Middle frontal gyrus (tissue), 1 donor: ENCODE measurements around the gene TRMT2A.
"Not testable (repeated sequence)": the region's sequence is repeated elsewhere in the genome, so short reads cannot be mapped to it uniquely, and the experiment has no call there.

Experiments
- DNase-seq: peaks from one replicate; pipeline ENCODE4 v3.0.0-alpha.2; 2015; ENCODE audit warnings: low spot score; ENCODE audit errors: extremely low spot score

Gene TRMT2A

GRCh38 chr22:20116951-20117632, at the start of gene TRMT2A:
TRMT2A (minus strand) TSS chr22:20117226; CDS start chr22:20116906, 320 bp downstream.
- DNase-seq: peak; percentile 95

DNA sequence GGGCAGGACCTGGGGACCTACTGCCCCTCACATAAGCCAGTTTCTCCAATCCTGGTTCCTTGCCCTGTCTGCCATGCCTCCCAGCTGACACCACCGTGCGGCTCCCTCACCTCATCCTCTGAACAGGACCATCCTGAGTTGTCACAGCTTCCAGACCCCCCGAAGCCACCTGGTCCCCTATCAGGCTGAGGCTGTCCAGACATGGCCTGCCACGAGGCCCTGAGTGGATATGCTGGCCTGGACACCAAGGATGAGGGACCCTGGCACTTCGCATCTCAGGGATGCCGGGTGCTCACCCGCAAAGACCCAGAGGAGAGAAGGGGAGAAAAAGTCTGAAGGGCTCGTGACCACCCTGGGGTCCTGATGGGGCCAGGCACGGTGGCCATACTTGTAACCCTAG, 49.7 kb upstream of the TRMT2A start:
- no peak for DNase-seq

GRCh38 chr22:20165913-20166312, 48.9 kb upstream of the TRMT2A start:
- no peak for DNase-seq

DNA sequence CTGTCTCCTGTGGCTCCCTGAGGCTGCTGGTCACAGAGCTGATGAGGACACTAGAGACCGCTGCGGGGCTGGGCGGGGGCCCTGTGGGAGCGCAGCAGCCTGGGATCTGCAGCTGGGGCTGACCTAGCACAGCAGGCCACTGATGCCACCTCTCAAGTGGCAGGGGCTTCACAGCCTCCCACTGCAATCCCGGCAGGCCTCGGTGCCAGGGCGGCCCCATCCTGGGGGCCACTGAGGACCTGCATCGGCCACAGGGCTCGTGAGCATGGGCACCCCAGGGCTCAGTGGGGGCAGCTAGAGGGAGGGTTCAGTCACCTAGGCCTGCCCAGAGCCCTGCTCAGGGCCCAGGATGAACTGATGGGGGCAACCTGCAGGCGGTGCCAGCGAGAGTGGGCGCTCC, 48.4 kb upstream of the TRMT2A start:
- no peak for DNase-seq

GRCh38 chr22:20164863-20165262, 47.8 kb upstream of the TRMT2A start:
- DNase-seq: no peak

GRCh38 chr22:20160041-20160440, 43.0 kb upstream of the TRMT2A start:
- no peak for DNase-seq

- not testable (repeated sequence) for DNase-seq
Measured at GRCh38 chr22:20159531-20159930, 42.5 kb upstream of the TRMT2A start.

DNA sequence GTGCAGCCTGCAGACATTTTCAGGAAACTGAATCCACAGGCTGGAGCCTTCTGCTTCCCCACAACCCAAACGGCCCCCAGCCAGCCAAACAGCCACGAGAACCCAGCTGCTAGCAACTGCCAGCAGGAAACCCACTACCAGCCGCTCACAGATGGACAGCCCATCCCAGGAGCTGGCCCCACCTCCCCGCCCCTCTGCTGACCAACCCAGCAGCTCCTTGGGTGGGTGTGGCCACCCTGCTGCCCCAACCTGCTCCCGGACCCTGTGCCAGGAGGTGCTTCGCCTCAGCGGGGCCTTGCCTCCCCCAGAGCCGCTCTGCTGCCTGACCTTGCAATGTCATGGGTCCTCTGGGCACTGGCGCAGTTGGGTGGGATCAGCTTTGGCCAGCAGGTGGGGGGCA, 42.0 kb upstream of the TRMT2A start:
- no peak for DNase-seq

DNA sequence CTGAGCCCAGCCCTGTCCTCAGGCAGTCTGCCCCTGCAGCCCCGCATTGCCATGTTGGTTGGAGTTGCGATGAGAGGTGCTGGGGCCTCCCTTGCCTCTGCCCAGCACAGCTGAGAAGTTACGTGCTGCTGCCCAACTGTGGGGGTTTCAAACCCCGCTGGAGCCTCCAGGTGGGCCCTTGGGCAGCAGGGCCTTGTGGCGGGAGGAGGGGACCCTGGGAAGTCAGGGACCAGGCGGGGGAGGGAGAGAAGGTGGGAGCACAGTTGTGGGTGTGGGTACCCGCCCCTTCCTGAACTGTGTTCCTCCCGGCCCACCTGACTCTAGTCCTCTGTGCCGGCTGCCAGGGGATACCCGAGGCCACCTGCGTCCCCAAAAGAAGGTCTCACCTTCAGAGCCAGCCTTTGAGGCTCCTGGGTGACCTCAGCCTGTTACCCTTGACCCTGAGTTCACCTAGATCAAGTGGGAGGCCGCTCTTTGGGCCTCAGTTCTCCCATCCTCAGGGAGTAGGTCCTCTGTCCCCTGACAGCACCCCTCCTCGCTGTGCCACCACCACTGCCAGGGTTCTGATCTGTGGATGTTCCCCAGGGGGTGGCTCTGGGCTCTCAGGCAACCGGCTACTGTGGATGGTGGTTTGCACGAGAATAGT, 41.5 kb upstream of the TRMT2A start:
- DNase-seq: no peak

DNA sequence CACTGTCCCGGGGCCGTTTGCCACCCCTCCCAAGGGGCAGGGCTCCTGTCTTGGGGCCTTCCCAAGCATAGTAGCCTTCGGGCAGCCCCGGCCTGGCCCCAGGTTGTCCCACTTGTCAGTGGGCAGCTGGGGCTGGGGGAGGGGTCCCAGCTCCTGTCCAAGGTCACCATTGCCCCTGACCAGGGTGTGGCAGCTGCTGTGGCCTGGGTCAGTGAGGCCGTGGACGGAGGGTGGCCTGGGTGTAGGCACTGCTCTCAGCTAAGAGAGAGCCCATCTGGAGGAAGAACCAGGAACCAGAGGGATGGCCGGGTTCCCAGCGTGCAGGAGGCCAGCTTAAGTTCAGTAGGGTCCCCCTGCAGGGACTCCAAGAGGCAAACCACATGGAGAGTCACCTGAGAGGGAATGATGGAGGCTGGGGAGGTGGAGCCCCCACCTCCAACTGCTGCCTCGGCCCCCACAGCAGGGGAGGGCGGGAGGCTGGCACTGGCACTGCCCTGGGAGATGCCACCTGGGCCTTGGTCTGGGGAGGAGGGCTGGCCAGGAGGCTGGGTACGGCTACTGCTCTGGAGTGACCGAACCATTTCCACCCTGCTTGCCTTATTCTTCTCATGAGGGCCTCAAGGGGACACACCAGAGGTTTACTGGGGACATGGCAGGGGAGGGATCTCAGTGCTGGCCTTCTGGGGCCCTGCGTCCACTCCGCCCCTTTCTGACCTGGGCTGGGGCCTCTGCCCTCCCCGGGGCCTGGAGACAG, 40.6 kb upstream of the TRMT2A start:
- DNase-seq: no peak

DNA sequence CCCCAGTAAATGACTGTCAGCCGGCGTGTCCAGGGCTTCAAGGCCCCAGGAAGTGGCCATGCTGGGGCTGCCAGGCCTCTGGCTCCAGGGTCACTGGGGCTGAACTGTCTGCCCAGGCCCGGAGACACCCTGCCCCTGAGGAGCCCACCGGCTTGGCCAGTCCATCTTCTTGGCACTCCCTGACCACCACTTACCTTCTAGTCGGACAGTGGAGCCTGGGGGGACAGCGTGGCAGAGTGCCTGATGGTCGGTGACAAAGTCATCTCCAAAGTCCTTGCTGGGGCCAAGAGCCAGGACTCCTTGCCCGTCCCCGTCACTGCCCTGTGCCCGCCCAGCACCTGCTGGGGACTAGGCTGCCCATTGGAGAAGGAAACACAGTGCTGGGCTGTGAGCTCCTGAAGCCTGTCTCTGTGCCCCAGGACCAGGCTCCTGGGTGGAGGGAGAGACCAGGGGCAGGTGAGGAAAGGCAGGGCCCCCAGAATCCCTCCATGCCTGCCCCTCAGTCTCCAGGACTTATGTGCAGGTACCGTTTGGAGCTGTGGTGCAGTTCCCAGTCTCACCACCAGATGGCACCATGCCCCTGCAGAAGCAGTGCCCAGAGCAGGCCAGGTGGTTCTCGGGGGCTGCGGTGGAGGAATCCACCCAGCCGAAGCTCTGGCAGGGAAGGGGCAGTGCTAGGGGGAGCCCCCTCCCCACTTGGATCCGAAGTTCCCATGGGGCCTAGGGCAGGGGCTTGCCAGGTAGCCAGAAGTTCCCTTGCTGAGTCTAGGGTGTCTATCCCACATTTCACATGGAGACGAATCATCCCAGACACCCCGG, 39.8 kb upstream of the TRMT2A start:
- peak; percentile 59 for DNase-seq

GRCh38 chr22:20156042-20156389, 39.0 kb upstream of the TRMT2A start:
- no peak for DNase-seq

DNA sequence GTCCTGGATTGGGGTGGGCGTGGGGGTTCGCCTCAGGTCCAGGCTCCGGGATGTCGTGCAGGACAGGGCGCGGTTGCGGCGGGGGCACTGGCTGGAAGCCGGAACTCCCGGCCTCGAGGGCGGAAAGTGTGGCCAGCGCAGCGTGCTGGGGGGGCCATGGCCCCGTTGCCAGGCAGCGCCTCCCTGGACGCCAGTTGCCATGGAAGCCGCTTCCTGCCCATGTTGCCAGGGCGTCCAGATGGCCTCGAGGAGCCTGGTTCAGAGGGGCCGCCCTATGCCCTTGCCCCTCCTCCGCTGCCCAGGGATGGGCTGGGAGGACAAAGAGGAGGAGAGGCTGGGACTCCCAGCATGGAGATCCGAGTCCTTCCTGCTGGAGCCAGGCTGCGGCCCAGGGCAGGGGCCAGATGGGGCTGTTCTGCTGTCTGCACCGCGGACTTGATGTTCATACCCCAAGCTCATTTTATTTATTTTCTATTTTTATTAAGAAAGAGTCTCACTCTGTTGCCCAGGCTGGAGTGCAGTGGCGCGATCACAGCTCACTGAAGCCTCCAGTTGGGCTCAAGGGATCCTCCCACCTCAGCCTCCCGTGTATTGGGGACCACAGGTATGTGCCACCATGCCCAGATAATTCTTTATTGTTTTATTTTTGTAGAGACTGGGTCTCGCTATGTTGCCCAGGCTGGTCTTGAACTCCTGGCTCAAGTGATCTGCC, 38.5 kb upstream of the TRMT2A start:
- DNase-seq: no peak

DNA sequence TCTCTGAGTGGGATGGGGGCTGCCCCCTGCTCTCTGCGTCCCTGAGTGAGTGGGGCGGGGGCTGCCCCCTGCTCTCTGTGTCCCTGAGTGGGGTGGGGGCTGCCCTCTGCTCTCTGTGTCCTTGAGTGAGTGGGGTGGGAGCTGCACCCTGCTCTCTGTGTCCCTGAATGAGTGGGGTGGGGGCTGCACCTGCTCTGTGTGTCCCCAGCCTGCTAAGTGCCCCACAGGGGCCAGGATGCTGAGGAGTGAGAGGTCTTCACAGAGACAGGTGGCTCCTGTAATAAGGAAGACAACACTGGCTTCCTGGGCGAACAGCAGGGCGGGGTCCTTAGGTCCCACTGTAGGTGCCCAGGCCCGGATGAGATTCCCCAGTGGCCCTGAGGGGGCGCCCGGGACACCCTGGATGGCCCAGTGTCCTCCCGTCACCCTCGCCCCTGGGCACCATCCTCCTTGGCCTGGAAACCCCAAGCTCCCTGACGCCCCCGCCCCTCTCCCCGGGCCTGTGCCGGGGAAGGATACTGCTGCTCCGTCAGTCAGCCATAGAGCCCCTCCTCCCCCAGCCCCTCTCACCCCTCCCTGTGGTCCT, 37.7 kb upstream of the TRMT2A start:
- DNase-seq: no peak

- DNase-seq: no peak
Measured at GRCh38 chr22:20153945-20154344, 36.9 kb upstream of the TRMT2A start.

DNA sequence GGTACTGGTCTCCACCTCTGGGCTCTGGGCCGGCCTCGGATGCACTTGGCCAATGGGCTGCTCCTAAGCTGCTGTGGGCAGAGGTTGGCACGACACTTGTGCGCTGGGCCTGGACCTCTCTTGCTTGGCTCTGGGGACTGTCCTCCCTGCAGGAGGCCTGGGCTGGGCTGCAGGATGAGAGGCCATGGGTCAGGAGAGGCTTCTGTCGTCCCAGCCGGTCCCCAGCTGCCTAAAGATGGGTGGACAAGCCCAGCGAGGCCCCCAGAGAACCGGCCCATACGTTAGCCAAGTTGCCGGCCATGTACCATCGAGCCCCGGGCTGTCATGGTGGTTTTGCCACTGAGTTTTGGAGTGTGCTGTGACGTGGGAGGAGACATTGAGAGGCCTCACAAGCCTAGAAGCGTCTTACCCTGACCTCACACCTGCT, 35.5 kb upstream of the TRMT2A start:
- no peak for DNase-seq

GRCh38 chr22:20151276-20151588, 34.2 kb upstream of the TRMT2A start:
- no peak for DNase-seq

DNA sequence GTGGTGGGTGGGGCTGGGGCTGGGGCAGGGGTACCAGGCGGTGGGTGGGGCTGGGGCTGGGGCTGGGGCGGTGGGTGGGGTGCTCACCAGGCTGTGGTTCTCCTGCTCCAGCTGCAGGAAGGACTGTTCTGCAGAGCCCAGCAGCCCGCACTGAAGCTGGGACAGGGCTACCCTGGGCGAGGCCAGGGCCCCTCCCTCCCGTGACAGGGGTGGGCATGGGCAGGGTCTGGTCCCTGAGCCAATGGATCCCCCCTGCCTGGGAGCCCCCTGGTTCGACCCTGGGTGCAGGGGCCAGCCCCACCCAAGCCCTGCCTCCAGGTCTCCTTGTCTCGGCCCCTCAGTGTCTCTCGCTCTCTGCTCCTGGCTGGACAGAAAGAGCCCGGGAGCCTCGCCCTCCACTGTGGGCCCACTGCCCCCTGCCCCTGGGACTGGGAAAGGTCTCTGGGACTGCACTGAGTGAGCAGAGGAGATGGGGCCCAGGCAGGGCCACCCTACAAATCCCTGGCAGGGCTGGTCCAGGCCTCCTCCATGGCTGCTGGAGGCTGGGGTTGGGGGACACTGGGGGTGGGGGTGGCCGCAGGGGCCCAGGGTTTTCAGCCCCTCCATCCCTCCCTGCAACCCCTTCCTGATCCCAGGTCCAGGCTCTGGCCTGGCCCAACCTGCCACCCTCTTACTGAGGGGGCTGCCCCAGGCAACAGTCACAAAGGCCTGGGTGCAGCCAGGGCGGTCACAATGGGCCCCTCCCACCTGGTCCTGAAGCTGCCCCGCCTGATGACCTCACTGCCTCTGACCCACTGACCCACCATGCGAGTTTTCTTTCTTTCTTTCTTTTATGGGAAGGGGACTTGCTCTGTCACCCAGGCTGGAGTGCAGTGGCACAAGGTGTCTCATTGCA, 33.6 kb upstream of the TRMT2A start, which contains the start of gene CCDC188:
Gene CCDC188, minus strand, starts transcription at position 675 of the 895 bp plus-strand sequence. Its CDS starts 69 bp downstream, at position 606.
- DNase-seq: no peak
